ENCODE data around the gene JAKMIP1.

The JAKMIP1 gene

DNA sequence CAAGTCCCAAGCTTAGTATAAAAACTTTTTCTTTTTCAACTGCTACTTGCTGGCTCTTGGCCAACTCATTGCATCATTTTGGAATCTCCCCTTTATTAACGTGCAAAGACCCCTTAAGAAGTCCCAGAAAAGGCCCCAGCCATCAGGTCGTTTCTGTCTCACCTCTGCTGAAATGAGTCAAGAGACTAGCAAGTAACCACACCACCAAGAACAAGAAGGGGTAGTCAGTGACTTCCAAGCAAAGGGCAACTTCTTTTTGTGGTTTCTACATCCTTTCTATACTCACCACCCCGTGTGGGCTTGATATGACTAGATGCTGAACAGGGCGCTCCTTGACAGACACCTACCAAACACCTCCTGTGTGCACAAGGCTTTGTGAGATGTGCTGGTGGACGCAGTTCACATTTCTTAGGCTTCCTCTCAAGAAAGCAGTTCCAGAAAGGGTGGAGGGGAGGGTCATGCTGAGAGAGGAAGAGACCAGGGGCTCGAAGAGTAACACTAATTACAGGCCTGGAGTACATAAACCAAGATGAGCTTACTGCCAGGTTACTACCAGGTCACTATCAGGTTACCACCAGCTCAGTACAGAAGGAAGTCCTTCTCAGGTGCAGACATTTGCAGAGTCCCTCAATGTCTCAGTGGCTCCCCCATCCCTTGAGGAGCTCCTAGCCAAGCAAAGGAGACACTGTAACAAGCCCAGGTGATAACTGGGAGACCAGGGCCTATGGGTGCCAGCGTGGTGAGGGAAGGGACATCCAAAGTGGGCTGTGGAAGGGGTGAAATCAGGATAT lies 19.3 kb downstream of the JAKMIP1 start:
- DNase-seq (ENCODE audit: low read depth), result no peak

DNA sequence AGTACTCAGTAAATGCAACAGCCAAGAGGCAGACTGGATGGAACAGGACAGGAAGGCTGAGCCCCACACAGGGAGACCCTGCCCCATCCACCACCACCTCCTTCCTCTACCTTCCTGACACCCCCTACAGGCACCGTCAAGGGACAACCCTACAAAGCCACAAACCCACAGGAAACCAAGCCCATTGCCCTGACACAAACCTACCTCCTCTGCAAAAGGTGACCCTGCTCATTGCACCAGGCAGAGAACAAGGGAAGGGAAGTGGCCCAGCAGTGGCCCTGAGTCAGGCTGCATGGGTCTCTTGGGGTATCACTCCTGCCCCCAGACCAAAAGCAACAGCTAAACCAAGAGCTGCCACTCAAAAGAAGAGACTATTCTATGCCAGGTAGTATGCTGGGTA lies 21.0 kb downstream of the JAKMIP1 start:
- DNase-seq (ENCODE audit: low read depth), result no peak

DNA sequence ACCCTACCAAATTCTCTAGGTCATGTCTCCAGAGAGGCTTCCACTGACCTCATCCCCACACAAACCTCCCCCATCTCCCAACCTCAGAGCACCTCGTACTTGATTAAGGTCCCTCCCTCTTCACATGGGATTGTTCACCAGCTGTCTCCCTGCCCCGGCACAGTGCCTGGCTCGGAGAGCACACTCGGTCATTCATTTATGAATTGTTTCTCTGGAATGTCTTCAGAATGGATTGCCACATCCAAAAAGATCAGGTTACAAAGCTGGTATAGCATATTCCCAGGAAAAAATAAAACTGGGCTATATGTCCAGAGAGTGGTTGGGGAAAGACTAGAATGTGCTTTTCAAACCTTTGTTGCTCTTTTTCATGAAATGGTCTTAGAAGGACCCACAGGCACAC lies 21.6 kb downstream of the JAKMIP1 start:
- DNase-seq (ENCODE audit: low read depth), result no peak

DNA sequence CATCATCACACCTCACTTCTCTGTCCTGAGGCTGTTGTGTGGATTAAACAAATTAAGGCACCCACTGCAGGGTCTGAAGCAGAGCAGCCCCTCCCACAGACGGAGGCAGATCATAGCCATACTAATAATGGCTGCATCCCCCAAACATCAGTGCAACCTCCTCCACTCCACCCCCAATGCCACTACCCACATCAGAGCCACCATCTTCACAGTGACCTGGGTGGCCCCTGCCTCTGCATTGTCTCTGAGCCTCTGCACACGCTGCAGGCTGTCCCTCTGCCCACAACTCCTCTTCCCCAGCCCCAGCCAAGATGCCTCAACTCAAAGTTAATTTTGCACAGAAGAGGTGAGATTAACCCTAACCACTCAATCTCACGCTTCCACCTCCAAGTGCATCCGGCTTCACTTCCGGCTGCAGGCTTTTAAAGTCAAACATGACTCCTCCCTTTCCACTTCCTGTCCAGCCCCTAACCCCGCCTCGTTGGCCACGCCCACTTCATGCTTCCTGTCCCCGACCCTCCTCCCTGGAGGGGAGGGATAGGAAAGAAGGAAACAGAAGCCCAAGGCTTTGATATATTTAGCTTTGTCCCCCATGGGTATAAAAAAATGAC lies 22.7 kb downstream of the JAKMIP1 start:
- no peak for DNase-seq (ENCODE audit: low read depth)

DNA sequence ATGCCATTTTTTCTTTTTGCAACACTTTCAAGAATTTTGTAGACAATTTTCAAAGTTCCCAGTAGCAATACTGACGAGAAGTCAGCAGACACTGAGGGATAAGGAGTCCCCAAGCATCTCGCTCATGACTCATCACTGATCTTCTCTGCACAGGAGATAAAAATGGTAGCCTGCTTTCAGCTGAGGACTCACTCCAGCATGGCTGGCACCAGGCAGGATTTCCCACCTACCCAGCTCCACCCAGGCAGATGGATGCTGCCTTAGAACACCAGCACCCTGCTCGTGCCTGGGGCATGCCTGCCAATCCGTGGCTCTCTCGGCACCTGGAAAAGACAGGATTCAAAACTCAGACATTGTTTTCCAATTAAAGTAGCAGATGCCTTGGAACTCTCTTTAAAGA lies 24.9 kb downstream of the JAKMIP1 start:
- no peak for DNase-seq (ENCODE audit: low read depth)

DNA sequence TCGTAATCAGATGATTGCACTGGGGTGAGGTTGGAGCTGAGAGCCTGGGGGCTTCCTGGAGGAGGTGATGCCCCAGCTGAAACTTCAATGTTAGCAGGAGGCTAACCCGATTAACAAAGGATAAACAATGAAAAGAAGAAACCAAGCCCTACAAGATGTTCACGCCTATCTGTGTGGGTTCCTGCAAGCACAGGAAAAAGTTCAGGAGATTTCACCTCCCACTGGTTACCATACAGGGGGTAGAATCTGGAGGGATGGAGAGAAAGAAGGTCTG lies 27.5 kb downstream of the JAKMIP1 start:
- DNase-seq (ENCODE audit: low read depth), result no peak

DNA sequence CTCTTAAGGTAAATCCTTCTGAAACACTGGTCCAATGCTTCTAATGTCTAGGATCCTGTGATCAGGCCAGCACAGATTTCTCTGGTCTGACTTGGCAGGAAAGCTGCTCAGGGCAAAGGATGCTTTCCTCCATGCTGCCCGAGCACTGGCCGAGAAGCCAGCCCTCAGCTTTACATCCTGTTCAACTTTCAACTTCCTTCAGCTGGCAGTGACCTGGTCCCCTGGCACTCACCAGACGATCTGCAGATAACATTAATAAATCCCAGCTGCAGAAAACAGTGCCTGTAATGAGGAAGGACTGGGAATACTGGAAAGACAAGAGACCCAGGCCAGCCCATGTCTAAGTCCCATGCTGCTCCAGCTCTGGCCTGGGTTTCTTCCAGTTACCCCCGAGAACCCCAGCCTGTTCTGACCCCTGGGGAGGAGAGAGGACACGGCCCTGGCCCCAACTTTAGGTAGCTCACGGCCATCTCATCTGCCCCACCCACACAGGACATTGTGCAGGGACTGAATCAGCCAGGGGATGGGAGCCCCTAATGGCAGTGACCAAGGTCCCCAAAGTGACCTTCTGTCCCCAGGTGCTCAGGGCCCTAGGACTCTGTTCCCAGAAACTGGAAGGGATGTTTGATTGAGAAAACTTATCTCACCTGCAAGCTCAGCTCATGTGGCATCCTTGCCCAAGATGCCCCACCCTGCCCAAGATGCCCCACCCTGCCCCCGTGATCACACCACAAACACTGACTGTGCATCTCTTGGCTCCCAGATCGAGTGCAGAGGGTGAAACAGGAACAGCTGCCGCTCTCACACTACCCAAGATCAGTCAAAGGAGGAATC lies 28.0 kb downstream of the JAKMIP1 start:
- DNase-seq (ENCODE audit: low read depth), result no peak

DNA sequence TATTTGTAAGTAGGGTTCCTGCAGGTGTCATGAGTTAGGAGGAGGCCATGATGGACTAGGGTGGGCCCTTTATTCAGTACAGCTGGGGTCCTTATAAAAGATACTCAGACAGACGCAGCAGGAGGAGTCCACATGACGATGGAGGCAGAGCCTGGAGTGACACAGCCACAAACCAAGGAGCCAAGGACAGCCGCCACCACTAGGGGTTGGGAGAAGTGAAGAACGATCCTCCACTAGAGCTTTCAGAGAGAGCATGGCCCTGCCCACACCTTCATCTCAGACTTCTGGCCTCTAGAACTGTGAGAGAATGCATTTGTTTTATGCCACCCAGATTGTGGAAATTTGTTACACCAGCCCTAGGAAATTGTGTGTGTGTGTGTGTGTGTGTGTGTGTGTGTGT lies 31.1 kb downstream of the JAKMIP1 start:
- no peak for DNase-seq (ENCODE audit: low read depth)

DNA sequence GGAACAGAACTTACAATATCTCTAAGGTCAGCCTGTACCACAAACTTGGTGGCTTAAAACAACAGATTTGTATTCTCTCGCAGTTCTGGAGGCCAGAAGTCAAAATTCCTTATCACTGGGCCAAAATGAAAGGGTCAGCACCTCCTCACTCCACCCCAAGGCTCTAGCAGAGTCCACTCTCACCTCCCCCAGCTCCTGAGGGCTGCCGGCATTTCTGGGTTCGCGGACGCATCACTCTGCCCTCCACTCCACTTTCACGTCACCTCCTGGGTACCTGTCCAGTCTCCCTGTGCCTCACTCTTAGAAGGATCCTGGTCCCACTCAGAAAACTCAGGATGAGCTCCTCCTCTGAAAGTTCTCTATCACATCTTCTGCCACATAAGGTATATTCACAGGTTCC lies 34.6 kb downstream of the JAKMIP1 start:
- no peak for DNase-seq (ENCODE audit: low read depth)

DNA sequence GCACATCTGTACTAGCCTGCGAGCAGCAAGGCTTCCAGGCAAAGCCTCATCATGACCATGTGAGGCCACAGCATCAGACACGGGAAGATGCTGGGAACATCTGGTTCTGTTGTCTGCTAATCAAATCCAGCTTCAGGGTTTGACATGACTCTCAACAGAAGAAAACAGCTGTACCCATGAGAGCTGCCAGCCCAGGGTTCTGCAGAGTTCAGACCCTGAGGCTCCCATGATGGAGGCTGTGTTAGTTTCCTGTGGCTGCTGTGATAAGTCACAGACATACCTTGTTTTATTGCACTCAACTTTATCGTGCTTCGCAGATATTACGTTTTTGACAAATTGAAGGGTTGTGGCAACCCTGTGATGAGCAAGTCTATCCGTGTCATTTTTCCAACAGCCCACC lies 37.5 kb downstream of the JAKMIP1 start:
- DNase-seq (ENCODE audit: low read depth), result no peak

DNA sequence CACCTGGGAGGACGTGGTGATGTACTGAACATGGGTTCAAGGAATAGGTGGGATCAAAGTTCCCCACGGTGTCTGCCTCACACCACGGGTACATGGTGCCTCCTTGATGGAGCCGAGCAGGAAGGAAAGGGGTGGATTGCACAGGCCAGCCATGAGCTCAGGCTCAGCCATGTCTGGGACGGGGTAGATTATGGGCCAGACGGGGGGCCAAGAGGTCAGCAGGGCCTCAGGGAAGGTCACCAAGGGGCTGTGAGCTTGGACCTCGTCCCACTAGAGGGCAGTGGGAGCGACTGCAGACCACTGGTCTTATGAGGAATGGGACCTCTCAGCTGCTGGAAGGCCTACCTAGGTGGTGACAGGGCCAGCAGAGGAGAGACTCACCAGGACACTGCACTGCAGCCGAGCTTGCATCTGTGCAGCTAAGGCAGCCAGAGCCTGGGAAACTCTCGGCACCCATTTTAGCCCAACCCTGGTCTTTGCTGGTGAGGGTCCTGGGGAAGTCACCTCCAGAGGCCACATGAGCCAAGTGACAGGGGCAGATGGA lies 38.4 kb downstream of the JAKMIP1 start:
- DNase-seq (ENCODE audit: low read depth), result no peak

DNA sequence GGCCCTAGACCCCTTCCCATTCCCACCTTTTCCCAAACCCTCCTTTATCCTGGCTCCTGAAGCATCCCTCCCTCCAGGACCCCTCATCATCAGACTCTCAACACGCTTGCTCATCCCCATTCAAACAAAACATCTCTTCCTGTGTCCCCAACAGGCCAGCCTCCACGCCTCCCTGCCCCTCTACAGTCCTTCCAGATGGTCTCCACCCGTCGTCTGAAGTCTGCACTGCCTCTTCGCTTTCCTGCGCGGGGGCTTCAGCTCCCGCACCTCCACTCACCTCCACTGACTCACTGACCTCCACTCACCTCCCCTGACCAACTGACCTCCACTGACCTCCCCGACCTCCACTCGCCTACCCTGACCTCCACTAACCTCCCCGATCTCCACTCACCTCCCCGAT lies 39.8 kb downstream of the JAKMIP1 start:
- no peak for DNase-seq (ENCODE audit: low read depth)

DNA sequence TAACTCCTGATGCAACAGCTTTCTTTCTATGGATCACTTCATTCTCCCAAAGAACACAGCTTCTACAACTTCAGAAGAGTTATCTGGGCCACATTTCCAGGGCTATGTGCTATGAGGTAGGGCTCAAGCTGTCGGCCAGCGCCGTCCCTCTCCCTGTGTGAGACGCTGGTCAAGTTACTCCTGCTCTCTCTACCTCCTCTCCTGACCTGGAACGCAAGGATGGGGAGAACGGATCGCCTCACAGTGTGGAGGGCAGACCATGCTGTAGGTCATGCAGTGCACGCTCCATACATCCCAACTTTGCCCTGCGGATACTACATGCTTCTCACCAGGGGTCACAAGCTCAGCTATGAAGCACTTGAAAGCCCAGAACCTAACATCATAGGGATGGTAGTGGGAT lies 42.4 kb downstream of the JAKMIP1 start:
- no peak for DNase-seq (ENCODE audit: low read depth)

DNA sequence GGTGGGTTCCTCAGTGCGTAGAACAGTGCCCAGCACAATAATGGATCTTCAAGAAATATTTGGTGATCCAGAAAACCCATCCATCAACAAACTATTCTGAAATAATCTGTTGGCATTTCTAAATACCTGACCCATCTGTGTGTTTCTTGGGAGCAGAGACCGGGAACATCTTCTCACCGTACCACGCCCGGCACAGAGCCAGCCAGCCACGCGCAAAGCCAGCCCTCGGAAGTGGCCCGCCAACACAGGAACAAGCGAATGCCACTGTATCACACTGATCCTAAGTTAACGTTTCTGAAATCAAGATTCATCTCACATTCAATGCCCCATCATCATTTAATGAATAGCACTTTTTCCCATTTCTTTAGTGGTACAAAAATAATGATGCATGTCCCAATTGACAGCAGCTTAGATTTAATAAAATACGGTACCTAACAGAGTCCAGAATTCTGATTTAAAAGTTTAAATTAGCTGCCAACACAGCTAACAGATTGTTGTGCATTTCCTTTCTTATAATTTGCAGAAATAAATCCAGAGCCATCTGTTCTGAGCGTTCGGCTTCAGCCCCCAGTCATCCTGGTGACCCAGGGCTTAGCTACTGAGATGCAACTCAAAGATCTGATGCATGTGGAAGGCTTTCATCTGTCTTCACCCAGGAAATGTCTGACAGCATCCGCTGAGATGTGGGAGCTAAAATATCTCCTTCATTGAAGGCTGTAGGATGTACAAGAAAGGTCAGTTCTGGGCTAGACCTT lies 44.2 kb downstream of the JAKMIP1 start:
- no peak for DNase-seq (ENCODE audit: low read depth)

DNA sequence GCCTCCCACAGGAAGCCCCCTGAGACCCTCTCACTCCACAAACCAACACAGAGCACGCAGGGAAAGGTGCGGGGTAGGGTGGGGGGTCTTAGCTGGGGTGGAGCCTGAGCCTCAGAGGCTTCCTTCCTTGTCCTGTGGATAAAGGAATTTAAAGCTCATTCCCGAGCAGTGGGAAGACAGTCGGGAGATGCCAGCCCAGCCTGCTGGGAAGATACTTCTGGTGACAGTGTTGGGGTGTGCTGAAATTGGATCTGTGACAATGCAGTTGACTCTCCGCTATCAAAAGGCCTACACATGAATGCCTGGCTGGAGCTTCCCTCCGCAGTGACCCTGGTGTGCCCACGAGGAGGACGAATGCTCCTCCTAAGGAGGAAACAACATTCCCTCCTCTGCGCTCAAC lies 45.5 kb downstream of the JAKMIP1 start:
- DNase-seq (ENCODE audit: low read depth), result no peak

DNA sequence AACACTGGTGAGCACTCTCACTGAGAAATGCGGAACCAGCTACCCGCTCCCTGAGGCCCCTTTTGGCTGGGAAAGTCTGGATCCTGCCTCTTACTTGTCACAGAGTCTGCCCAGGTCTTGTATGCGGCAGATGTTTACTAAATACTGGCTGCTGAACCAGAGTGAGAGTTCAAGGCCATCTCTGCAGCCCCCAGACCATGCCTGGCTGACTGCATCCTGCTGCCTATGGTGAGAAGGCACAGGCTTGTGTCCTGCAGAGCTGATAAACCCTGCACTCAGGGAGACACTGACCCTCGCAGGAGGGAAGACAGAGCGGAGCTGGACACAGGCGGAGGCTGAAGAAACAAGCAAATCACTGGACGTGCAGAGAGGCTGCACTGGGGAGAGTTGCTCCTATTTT lies 46.5 kb downstream of the JAKMIP1 start:
- no peak for DNase-seq (ENCODE audit: low read depth)

DNA sequence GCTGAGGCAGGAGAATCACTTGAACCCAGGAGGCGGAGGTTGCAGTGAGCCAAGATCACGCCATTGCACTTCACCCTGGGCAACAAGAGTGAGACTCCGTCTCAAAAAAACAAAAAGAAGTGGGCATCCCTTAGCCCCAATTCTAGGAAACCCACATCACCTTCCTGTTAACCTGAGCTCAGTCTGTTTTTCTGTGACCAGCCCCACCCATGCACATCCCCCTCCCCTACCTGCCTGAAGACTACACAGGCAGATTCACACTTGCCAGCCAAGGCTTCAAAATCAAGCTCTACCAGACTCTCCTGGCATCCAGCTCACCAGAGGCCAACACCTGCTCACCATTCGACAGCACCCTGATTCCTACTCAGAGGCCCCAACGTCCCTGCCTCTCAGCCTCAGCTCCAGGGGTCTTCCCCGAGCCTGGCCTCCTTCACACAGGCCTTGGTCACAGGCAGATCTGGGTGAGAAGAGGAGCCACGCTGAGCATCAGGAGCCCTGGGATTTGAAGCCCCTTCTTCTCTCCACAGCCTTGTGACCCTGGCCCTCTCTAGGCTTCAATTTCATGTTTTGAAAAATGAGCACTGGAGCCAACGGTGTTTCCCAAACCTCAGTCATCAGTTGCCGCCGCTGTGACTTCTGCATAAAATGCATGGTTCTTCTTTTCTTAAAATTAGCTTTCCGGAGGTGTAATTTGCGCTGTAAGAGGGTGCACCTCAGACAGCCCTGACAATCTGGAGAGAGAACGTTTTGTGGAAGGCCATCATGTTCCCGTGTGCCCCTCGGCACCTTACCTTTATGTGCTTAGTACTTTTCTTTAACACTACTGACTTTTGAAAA lies 47.3 kb downstream of the JAKMIP1 start:
- no peak for DNase-seq (ENCODE audit: low read depth)

DNA sequence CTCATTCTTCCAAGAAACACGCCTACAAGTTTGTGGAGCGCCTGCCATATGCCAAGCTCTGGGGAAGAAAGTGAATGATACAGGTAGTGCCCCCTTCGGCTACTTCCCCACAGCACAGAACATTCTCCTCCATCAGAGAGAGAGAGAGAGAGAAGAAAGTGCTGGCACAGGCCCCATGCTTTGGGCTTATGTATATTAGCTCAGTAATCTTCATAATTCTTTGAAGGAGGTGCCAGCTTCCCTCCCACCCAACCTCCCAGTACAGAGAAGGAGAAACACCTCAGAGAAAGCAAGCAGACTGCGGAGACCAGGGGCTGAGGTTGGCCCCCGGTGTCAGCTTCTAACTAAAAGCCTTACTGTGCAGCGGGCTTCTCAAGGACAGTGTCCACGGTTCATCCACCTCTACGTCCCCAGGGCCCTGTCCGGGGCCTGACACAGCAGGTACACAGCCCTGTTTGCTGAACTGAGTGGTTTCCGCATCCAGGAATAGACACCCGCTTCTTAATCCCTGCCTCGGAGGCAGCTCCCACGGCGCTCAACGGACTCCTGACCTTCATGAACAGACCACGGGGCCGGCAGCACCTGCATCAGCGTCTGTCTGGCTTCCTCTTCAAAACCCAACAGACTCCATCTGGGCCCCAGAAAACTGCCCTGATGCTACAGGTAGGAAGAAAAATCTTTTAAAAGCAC lies 50.2 kb downstream of the JAKMIP1 start:
- DNase-seq (ENCODE audit: low read depth), result no peak

DNA sequence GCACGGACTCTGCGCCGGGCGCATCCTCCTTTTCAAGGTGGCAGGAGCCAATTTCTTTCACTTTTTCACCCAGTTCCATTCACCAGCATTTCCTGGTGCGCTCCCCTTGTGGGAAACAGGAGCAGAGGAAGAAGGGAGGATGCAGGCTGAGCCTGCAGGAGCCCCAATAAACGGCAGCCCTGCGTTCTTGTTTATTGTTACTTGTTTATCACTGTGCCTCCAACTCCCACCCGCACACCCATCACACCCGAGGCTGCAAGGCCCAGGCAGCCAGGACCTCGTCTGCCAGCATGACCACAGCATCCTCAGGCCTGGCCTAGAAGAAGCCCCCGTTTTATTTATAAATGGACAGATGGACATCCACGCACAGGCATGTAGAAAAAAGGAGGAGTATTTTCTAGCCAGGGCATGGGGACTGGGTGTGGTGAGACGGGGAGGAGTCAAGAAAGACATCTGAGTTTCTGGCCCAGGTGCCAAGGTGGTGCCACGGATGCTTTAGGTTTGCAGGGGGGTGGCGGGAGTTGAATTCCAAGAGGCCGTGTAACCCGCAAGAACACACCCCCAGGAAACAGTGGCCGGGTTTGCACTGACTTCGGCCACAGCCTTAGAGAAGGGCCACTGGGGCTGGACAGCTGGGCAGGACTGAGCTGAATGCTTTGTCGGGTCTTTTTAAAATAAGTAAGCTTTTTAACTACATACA lies 51.7 kb downstream of the JAKMIP1 start:
- no peak for DNase-seq (ENCODE audit: low read depth)

DNA sequence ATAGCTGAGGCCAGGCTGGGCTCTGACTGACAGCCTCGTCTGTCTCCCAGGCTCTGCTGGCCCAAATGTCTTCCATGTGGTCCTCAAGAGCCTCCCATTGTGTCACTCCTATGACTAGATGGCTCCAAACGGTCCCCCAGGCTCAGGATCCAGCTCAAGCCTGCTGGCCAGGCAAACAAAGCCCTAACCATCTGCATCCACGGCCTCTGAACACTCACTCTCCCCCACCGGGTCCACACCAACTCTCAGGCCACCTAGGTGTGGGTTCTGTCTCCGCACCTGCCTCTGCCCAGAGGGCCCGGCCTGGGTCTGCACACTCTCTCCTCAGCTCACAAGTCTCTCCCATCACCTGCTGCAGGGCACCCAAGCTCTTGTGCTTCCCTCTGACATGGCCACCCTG lies 52.9 kb downstream of the JAKMIP1 start:
- no peak for DNase-seq (ENCODE audit: low read depth)

Data from stromal cell of bone marrow (primary cell).